Measurements from ENCODE around the gene RAB17.

DNA sequence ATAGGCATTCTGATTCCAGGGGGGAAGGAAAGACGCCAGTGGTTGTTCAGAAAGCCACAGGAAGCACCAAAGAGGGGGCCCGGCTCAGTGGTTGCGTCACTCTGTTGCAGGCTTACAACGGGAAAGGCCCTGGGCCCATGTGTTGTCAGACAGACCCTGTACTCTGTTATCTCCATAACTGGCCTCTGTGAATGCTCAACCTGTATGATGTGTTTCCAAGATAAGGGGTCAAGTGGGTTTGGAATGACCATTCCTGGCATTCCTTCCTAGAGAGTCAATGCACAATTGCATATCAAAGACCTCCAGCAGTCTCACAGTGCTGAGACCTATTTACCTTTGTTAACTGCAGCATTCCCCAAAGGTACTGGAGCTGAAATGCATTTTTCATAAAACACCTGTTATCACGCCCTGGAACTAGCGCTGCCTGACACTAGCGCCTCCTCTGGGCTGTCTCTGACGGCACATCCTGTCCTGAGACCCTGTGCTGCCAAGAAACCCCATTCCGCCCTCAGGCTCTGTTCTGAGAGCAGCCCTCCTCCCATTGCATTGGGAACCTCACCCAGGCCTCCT lies 23.7 kb upstream of the RAB17 start:
- TF ChIP-seq, protein P1, sequence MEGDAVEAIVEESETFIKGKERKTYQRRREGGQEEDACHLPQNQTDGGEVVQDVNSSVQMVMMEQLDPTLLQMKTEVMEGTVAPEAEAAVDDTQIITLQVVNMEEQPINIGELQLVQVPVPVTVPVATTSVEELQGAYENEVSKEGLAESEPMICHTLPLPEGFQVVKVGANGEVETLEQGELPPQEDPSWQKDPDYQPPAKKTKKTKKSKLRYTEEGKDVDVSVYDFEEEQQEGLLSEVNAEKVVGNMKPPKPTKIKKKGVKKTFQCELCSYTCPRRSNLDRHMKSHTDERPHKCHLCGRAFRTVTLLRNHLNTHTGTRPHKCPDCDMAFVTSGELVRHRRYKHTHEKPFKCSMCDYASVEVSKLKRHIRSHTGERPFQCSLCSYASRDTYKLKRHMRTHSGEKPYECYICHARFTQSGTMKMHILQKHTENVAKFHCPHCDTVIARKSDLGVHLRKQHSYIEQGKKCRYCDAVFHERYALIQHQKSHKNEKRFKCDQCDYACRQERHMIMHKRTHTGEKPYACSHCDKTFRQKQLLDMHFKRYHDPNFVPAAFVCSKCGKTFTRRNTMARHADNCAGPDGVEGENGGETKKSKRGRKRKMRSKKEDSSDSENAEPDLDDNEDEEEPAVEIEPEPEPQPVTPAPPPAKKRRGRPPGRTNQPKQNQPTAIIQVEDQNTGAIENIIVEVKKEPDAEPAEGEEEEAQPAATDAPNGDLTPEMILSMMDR (conservative IDR thresholded peaks at IDR 0.05; ENCODE audit: low read depth, low read length): no peak
- TF ChIP-seq POLR2A (IDR thresholded peaks at IDR 0.05; ENCODE audit: low read depth, low read length): no peak
- no peak for TF ChIP-seq BHLHE40 (IDR thresholded peaks at IDR 0.05; ENCODE audit: low read depth, low read length)

Measured in IMR-90 (cell line).